PFSK-1 (cell line): ENCODE results near the gene ASXL2.

Source experiments
- POLR2AphosphoS5 ChIP-seq: IDR thresholded peaks from 2 replicates; pipeline ENCODE4 v1.6.1; 2012; ENCODE audit warnings: low read depth, mild to moderate bottlenecking, control low read depth, low read length, moderate library complexity
- TF ChIP-seq, protein P1 (sequence below), 2 experiments: IDR thresholded peaks; 2 replicates each; pipeline versions ENCODE4 v1.6.1 to v1.8.0; 2011 to 2012; ENCODE audit warnings: low read depth in 2 of 2, low read length in 2 of 2, control low read depth in 1 of 2, inconsistent platforms in 1 of 2, mild to moderate bottlenecking in 1 of 2, moderate library complexity in 1 of 2; ENCODE audit not compliant: insufficient read depth in 1 of 2

DNA sequence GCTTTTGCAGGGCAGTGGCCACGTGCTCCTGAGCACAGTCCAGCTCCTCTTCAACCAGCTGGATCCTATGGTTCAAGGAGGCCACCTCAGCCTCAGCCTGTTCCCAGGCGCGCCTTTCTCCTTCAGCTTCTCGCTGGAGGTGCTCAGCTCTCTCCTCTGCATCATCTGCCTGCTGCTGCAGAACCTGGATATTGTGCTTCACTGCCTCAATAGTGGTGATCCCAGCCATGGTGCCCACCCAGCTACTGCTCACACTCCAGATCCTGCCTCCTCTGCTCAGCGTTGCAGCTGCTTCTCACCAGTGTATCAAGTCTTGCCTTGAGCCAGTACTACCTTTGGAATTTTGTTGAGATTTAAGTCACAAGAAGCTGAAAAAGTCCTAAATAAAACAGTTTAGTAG lies 67.9 kb downstream of the ASXL2 start:
- TF ChIP-seq POLR2AphosphoS5 = no peak
- TF ChIP-seq, protein P1, sequence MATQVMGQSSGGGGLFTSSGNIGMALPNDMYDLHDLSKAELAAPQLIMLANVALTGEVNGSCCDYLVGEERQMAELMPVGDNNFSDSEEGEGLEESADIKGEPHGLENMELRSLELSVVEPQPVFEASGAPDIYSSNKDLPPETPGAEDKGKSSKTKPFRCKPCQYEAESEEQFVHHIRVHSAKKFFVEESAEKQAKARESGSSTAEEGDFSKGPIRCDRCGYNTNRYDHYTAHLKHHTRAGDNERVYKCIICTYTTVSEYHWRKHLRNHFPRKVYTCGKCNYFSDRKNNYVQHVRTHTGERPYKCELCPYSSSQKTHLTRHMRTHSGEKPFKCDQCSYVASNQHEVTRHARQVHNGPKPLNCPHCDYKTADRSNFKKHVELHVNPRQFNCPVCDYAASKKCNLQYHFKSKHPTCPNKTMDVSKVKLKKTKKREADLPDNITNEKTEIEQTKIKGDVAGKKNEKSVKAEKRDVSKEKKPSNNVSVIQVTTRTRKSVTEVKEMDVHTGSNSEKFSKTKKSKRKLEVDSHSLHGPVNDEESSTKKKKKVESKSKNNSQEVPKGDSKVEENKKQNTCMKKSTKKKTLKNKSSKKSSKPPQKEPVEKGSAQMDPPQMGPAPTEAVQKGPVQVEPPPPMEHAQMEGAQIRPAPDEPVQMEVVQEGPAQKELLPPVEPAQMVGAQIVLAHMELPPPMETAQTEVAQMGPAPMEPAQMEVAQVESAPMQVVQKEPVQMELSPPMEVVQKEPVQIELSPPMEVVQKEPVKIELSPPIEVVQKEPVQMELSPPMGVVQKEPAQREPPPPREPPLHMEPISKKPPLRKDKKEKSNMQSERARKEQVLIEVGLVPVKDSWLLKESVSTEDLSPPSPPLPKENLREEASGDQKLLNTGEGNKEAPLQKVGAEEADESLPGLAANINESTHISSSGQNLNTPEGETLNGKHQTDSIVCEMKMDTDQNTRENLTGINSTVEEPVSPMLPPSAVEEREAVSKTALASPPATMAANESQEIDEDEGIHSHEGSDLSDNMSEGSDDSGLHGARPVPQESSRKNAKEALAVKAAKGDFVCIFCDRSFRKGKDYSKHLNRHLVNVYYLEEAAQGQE (IDR thresholded peaks at IDR 0.05; ENCODE audit: insufficient read depth in 1 of 2, low read depth in 2 of 2, low read length in 2 of 2) = no peak
